Kidney epithelial cell (primary cell): ENCODE measurements around the gene EZR. TPM values are rescaled to one million over a fixed set of nuclear protein-coding genes. Genes with fewer than 3 reads are reported as not detected.

Experiments
- DNase-seq: peaks from one replicate; pipeline ENCODE4 v3.0.0-alpha.2; 2010; ENCODE audit warnings: low read depth
- H3K27me3 ChIP-seq: 2 replicates; pipeline ENCODE4 v1.6.0; 2011; ENCODE audit warnings: low read length; ENCODE audit not compliant: control insufficient read depth, insufficient read depth
- H3K36me3 ChIP-seq: 2 replicates; pipeline ENCODE4 v1.5.1; 2011; ENCODE audit warnings: low read length; ENCODE audit not compliant: control insufficient read depth, insufficient read depth
- H3K4me3 ChIP-seq: 2 replicates; pipeline ENCODE4 v1.5.1; 2011; ENCODE audit warnings: low read depth, mild to moderate bottlenecking, control low read depth, low read length
- total RNA-seq: library from RNA; depleted of rRNA; stranded (reverse); fragments of >200 nt; gene quantifications from 2 replicates; pipeline ENCODE4 v1.2.3, GENCODE V29; 2015
- TF ChIP-seq, protein P1 (sequence below): IDR thresholded peaks from 2 replicates; pipeline ENCODE4 v1.5.1; 2011; ENCODE audit warnings: mild to moderate bottlenecking, moderate library complexity, low read length, control low read depth, inconsistent platforms; ENCODE audit not compliant: insufficient read depth, poor library complexity, severe bottlenecking

The EZR gene
- total RNA-seq, 1 donor from 2014 or later: 277 TPM

DNA sequence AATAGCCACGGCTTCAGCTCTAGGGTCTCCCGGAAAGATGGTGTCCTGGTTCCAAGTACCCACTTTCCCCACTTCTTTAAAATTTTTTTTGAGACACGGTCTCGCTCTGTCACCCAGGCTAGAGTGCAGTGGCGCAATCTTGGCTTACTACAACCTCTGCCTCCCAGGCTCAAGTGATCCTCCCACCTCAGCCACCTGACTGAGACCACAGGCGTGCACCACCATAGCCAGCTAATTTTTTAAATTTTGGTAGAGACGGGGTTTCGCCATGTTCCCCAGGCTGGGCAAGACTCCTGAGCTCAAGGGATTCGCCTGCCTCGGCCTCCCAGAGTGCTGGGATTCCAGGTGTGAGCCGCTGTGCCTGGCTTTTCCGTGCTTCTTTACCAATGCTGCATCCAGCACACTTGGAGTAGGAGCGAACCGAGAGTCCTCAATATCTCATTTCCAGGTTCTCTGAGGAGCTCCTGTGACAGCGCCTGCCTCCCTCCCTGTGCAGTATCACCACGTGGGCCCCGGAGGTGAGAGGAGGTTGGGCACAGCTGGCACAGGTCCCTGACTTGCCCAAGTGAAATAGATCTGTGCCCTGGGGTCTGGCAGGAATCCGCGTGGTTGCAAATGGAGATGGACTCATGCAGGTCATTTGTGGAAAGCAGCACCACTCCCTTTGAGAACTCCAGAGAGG, 37.3 kb downstream of the EZR start:
- peaks cover 8% of the 10 kb centered on the region for H3K36me3 ChIP-seq

DNA sequence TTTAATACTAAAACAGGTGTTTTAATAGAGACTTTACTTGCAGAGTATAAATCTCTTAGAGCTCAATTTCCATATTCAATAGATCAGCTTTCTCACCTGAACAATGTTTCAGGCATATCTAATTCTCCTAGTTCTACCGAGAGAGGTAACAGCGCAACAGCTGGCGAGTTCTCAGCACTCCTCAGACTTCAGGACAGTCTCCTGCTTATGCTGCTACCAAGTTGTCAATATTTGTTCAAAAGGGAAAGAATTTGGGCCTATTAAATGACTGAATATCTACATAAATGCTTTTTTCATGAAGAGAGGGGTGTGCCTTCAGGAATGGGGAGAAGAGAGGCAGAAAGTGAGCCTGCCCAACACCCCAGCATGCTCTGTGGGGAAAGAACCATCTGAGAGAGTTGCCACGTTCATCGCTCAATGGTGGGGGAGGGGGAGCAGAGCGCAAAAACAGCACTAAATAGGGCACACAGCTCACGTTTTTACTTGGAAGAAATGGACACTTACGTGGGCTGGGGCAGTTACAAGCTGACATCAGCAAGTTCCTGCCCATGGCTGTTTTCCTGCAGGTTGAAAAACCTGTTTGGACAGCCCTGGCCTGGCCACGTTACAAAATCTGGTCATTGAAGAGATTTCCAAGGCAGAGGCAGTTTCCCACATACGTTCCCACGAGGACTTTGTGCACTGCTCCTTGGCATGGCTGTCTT, 38.0 kb downstream of the EZR start:
- Histone ChIP-seq H3K27me3 (no peaks in the 10 kb centered on the region), H3K4me3 (no peak overlapping the region), H3K36me3 (peaks cover 9% of the 10 kb centered on the region)
- TF ChIP-seq, protein P1, sequence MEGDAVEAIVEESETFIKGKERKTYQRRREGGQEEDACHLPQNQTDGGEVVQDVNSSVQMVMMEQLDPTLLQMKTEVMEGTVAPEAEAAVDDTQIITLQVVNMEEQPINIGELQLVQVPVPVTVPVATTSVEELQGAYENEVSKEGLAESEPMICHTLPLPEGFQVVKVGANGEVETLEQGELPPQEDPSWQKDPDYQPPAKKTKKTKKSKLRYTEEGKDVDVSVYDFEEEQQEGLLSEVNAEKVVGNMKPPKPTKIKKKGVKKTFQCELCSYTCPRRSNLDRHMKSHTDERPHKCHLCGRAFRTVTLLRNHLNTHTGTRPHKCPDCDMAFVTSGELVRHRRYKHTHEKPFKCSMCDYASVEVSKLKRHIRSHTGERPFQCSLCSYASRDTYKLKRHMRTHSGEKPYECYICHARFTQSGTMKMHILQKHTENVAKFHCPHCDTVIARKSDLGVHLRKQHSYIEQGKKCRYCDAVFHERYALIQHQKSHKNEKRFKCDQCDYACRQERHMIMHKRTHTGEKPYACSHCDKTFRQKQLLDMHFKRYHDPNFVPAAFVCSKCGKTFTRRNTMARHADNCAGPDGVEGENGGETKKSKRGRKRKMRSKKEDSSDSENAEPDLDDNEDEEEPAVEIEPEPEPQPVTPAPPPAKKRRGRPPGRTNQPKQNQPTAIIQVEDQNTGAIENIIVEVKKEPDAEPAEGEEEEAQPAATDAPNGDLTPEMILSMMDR: no peak
- no peak for DNase-seq

More for the DNA sequence above, 37.3 kb downstream of the EZR start:
- no peak overlapping the region for H3K4me3 ChIP-seq
- TF ChIP-seq, protein P1: no peak
- DNase-seq: no peak
- H3K27me3 ChIP-seq: no peaks in the 10 kb centered on the region

DNA sequence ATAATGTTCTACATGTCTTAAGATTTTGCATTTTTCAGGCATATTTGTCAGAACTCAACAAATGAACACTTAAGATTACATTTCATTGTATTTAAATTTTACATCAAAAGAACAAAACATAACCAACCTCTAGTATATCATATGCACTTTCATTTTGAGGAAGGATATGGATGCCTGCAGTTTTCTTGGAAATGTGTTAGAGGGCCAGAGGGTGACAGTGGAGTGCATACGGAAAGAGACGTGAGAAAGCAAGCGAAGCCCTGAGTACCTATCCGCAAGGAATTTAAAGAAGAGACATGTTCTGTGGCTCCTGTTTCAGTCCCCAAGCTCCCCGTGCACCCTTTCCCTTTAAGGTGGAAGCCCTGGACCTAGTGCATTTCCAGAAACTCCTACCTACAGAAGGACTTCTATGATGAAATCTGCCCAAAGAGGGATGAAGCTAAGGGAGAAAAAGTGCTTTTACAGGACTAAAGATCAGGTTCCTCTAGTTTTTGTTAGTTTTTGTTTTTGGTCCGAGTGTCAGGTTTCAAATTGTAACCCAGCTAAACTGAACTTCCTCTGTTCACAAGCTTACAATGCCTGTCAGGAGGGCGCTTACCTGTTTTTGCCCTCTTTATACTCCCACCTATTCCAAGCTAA, 38.8 kb downstream of the EZR start:
- H3K4me3 ChIP-seq: no peak overlapping the region
- peaks cover 9% of the 10 kb centered on the region for H3K36me3 ChIP-seq
- DNase-seq: no peak
- H3K27me3 ChIP-seq: no peaks in the 10 kb centered on the region
- TF ChIP-seq, protein P1: no peak

DNA sequence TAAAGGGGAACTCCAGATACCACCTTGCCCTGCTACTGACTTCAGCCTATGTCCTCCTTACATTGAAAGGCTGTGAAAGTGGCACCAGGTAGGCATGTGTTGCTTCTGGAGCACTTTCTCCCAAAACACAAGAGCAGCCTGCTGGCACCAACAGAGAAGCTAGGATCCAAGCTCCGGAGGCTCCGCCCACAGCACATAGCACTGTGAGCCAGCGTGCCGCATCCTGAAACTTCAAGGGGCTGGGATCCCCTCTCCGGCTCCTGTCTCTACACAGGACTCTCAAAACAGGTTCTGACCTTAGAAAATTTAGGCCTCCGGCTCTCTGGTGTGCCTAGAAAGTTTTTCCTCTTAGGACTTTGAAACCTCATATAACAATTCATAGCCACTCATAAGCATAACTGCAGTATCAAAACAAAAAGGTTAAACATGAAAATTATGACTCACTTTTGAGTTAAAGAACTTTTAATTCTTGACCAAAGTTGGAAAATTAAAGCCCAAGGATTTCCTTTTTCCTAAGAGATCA, 41.1 kb downstream of the EZR start:
- Histone ChIP-seq H3K4me3 (no peak overlapping the region), H3K36me3 (peaks cover 10% of the 10 kb centered on the region), H3K27me3 (no peaks in the 10 kb centered on the region)
- TF ChIP-seq, protein P1: no peak
- no peak for DNase-seq

DNA sequence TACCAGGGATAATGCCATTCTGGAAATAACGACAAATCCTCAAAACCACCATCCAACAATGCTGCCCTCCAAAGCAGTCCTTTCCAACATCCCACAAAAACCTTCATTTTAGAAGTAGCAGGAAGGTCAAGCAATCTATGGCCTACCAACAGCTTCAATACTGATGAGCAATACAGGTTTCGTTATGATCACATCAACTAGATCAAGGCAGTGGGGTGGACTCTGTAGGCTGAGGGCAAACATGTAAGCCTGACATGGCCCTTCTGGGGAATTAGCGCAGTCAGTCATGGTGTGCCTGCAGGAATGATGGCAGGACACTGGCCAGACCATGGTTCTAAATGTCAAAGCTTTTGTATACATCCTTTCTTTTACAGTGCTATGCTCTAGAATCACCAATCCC, 41.7 kb downstream of the EZR start:
- no peak overlapping the region for H3K4me3 ChIP-seq
- H3K27me3 ChIP-seq: no peaks in the 10 kb centered on the region
- no peak for DNase-seq
- TF ChIP-seq, protein P1: no peak
- peaks cover 8% of the 10 kb centered on the region for H3K36me3 ChIP-seq
